Myocyte (in vitro differentiated cells): ENCODE data around the gene RXRA. TPM values are rescaled to one million over a fixed set of nuclear protein-coding genes. Genes with fewer than 3 reads are reported as not detected.

Experiments used
- DNase-seq: peaks from one replicate; pipeline ENCODE4 v3.0.0-alpha.2; 2012; ENCODE audit warnings: low read depth
- total RNA-seq: library from RNA; depleted of rRNA; stranded (reverse); fragments of >200 nt; gene quantifications from 2 replicates; pipeline ENCODE4 v1.2.3, GENCODE V29; 2014

The RXRA gene
- total RNA-seq, 1 donor from 2014 or later, result 25.4 TPM

DNA sequence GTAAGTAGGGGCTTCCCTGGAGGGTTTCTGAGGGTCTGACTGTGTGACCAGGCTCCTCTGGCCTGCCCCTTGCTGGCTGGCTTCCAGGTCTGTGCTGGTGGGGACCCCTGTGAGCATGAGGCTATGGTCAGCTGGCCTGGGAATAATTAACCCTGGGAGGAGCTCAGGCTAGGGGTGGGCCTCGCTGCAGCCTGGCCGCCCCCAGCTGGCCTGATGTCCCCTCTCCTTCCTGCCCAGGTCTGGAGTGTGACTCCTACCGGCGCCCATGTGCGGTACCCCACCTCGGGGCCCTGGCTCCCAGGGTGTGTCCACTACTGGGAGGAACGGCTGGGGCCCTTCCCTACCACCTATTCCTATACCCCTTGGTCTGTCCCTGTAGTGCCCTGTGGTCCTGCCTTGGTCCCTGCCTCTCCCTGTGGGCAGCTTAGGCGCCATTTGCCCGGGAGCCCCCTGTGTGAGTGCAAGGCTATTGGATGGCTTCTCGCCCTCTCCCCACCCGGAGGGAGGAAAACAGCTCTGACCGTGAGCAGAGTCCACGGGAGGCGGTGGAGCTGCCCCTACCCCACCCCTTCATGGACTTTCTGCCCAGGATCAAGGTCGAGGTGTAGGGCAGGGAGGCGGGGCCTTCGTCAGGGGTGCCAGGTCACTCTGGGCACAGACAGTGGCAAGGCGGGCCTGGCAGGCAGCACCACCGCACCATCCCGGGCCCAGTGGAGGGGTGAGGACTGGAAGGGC lies 9.4 kb downstream of the RXRA start:
- no peak for DNase-seq

DNA sequence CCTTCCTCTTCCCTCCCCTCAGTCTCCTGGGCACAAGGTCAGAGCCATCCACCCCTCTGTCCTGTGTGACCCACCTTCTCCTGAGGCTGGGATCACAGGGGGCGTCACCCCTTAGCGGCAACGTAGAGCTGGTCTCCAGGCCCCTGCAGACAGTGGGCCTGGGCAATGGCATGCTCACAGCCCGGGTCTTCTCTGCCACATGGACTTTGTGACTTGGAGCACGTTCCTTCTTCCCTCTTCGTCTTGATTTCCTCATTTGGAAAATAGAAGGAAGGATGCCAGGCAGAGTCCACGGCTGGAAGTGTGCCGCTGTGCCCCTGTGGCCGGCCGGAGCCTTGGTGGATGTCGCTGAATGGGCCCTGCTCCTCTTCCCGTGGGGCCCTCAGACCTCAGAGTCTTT lies 10.0 kb downstream of the RXRA start:
- DNase-seq, result no peak

DNA sequence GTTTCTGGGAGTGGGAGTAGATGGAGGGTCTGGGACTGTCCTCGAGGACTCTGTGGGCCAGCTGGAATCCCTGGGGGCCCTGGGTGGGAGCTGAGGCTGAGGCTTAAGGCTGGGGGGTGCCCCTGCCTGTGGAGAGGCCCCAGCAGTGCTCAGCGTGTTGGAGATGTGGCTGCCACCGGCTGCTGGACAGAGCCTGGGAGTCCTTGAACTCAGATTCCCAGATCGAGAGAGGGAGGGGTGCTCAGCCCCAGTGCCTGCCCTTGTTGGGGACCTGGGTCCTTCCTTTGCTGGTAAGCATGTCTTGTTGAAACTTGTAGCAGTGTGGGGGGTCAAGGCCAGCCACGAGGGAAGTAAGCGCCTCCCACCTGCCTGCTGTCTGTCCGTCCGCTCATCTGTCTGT lies 10.7 kb downstream of the RXRA start:
- no peak for DNase-seq

- DNase-seq, result no peak
Measured at GRCh38 chr9:134337469-134337868, 11.2 kb downstream of the RXRA start.

DNA sequence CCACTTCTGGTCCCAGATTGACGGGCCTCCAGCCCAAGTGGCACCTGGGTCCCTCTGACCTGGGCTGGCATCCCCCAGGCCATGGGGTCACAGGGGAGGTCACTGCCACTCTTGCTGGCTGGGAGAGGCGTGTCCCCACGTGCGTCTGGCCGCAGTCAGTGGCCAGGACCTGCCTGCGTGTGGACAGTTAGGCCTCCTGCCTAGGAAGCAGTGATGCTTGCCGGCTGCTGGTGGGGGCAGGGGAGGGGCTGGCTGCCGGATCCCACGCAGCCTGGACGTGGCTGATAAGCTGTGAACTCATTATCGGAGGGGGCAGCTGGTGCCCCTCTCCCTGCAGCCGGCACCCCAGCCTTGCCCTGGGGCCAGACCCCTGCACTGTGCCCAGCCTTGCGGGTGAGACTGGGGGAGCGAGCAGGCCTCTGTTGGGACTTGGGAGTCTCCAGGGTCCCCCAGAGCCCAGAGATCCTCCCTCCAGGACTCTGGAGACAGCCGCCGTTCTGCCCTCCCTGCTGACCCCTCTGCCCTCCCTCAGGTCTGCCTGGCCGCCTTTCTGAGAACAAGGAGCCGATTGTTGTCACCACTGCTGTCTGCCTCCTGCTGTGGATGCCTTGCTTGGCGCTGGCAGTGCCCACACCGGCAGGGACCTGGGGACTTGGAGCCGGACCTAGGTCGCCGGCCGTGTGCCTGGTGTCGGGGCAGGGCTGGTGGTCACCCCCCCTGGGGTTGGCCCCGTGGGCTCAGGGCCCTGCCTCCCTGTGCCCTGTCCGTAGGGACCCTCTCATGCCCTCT lies 12.3 kb downstream of the RXRA start:
- DNase-seq, result no peak

DNA sequence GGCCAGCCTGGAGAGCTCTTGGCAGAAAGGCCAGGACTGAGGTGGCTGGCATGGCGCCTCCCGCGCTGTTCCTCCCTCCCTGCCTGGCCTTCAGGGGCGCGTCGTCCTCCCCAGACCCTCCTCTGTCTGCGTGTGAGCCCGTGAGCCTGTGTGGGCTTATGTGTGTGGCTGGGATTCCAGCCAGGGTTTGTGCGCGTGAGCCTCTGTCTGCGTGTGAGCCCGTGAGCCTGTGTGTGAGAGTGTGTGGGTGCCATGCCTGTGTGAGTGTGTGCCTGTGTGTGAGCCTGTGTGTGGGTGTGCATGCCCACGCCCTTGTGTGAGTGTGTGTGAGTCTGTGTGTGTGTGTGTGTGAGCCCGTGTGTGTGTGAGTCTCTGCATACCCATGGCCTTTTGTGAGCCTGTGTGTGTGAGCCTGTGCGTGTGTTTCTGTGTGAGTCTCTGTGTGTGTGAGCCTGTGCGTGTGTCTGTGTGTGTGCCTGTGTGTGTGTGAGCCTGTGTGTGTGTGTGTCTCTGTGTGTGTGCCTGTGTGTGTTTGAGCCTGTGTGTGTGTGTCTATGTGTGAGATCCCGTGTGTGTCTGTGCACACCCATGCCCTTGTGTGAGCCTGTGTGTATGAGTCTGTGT lies 13.0 kb downstream of the RXRA start:
- no peak for DNase-seq

DNA sequence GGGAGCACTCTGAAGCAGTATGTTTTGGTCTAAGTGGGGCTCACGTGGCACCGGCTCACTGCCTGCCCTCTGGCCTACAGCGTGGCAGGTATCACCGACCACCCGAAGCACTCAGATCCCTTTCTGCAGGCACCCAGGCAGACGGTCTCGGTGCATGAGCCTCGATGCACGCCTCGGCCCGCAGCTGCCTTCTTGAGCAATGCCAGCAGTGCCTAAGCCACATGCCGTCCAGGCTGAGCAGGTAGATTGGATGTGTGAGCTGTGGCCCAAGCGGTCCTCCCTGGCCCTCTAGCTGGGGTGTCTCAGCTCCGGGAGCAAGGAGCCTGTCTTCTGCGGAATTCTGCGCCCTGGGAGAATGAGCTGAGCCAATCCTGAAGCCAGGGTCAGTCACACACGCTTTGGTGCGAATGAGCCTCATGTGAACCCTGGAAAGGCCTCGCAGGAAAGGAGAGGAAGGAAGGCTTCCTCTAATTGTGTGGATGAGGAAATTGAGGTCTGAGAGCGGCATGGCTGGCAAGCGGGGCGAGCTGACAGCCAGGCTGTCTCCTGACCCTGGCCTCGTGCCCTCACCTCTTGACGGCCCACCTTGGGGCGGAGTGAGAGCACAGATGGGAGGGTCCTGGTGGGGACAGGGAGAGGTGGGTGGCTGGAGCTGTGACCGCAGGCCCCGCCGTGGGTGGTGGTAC lies 14.4 kb downstream of the RXRA start:
- no peak for DNase-seq

- DNase-seq, result no peak
Measured at GRCh38 chr9:134341306-134341705, 15.1 kb downstream of the RXRA start.

GRCh38 chr9:134341929-134342745 lies 15.9 kb downstream of the RXRA start:
- no peak for DNase-seq

DNA sequence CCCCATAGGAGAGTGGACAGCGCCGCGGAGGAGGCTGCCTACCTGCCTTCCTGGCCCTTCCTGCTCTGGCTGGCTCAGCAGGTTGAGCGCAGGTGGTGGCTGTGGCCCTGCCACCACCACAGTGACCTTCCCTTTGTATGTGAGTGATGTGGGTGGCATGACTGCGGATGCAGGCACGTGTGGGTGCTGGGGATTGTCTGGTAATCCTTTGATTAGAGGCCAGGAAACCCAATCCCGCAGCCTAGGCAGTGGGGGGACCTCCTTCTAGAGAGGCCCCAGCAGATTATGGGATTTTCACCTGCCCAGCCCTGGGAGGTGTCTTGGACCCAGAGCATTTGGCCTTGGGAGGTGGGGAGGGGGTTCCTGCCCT lies 16.5 kb downstream of the RXRA start:
- no peak for DNase-seq

- DNase-seq, result no peak
Measured at GRCh38 chr9:134343637-134344036, 17.4 kb downstream of the RXRA start.

DNA sequence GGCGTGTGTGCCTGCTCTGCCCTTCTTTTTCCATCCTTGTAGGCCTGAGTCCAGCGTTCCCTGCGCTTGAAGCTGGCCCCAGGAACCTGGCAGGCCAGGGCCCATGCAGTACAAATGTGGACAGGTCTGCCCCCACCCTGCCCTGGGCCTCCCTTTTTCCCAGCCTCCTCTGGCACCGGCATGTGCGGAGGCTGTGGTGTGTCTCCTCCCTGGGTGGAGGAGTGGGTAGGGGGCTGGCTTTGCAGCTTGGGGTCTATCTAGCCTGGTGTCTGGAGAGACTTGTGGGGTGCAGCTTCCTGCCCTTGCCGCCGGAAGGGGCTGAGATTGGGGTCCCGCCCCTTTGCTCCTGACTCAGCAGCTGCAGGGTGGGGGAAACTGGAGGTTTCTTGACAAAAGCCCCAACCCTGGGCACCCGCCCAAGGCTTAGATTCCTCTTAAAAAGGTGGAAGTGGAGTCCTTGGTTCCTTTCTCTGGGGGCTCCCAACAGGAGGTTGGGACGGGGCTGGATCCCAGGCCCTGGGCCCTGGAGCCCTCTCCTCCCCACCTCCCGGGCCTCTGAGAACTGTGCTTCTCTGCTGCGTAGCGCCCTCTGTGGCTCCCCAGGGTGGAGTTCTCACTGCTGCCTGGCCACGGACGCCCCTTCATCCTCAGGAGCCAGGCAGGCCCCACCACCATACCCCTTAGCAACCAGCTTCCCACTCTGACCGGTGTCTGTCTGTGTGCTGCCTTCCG lies 18.0 kb downstream of the RXRA start:
- DNase-seq, result no peak

DNA sequence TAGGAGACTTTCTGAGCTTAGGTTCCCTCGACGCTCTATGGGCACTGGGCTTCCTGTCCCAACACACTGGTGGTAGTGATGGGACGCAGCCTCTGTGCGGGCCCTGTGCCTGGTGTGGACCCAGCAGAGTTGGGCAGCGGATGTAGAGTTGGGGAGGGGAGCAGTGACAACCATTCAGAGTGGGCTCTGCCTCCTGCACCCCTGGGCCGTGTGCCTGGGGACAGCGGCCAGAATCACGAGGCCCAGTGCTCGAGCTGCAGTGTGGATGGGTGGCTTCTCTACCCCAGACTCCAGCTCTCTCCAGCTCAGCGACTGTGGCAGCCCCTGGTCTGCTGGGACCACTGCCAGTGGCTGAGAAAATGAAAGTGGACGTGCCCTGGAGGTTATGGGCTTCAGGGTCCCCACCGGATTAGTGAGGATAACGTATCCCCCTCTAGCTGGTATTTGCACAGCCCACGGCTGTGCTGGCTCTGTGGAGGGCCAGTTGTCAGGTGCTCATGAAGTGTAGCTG lies 18.6 kb downstream of the RXRA start:
- no peak for DNase-seq

- no peak for DNase-seq
Measured at GRCh38 chr9:134345737-134346136, 19.5 kb downstream of the RXRA start.

DNA sequence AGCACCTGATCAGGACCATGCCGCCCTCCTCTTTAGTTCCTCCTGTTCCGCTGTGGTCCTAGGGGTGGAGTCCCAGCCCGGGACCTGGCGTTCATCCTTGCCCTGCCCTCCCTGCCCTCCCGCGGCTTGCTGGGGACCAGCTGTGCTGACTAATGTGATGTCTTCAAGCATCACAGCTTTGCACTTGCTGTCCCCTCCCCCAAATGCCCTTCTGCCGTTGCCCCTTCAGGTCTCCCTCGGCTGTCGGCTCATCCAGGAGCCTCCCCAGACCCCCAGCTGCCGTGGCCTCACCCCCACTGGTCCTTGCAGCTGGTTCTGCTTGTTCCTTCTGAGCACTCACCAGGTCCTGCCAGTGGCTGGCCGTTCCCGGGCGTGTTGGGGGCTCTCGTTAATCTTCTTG lies 19.9 kb downstream of the RXRA start:
- DNase-seq, result peak; percentile 62

DNA sequence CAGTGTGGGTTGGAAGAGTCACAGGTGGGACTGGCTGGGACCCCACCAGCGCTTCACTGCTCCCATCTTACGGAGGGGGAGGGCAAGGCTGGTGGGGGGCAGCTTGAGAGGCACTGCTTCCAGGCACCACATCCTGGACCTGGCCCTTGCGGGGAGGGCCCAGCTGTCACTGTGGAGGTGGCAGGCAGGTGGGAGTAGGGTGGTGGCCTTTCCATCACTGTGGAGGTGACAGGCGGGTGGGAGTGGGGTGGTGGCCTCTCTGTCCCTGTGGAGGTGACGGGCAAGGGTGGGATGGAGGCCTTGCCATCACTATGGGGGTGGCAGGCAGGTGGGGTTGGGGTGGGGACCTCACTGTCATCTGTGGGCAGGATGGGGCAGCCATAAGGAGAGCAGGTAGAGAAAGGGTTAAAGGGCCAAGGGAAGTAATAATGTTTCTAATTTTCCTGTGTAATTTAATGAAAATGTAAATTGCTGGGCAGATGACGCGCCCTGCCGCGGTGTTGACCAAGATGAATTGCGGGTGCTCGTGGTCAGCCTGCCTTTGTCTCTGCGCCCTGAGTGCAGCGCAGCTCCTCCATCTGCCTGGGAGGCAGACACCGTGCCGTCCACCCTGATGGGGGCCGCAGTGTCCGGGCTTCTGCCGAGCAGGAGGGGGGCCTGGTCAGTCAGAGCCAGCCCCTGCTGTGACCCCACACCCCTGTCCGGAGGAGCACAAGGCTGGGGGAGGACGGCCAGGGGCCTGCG lies 20.8 kb downstream of the RXRA start:
- DNase-seq, result no peak

DNA sequence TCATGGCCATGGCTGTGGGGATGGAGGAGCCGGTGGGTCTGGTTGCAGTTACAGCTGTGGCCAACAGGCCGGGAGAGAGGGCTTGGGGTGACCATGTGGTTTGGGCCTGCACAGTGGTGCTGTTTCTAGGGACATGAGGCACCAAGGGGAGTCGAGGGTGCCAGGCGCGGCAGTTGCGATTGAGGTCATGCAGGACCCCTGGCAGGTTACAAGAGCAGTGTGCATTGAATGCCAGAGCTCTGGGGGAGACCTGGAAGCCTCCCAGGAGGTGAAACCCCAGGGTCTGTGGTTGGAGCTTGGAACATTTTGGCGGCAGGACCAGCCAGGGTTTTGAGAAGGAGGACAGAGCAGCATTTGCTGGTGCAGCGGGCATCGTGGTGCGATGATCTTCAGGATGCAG lies 21.7 kb downstream of the RXRA start:
- no peak for DNase-seq

GRCh38 chr9:134348404-134349155 lies 22.3 kb downstream of the RXRA start:
- no peak for DNase-seq

- no peak for DNase-seq
Measured at GRCh38 chr9:134349936-134350335, 23.7 kb downstream of the RXRA start.
